Activated CD4-positive, alpha-beta memory T cell treated with anti-CD3 and anti-CD28 coated beads for 36 hours (primary cell): Measurements from ENCODE around the gene PTPN14. TPM values are rescaled to one million over a fixed set of nuclear protein-coding genes. Genes with fewer than 3 reads are reported as not detected.

ENCODE experiments used
- CTCF ChIA-PET: fragments of 350-600 bp; sonication (Branson Sonifier 250); formaldehyde crosslinking; loops from one replicate; lab custom pipeline; 2021; ENCODE audit warnings: antibody characterized with exemption, inconsistent platforms; lab: Charles Lee
- POLR2A ChIA-PET: fragments of 350-600 bp; sonication (Branson Sonifier 250); formaldehyde crosslinking; loops from one replicate; lab custom pipeline; 2021; ENCODE audit warnings: antibody characterized with exemption; lab: Charles Lee
- DNase-seq: peaks from one replicate; pipeline ENCODE4 v3.0.0-alpha.2; 2020
- H3K27ac Mint-ChIP-seq: one replicate; pipeline ENCODE4 v1.8.0; 2021; ENCODE audit warnings: mixed read lengths
- H3K27me3 Mint-ChIP-seq: one replicate; pipeline ENCODE4 v1.8.0; 2021; ENCODE audit warnings: mixed read lengths
- H3K36me3 Mint-ChIP-seq: one replicate; pipeline ENCODE4 v1.8.0; 2021; ENCODE audit warnings: mixed read lengths
- H3K4me1 Mint-ChIP-seq: one replicate; pipeline ENCODE4 v1.8.0; 2021; ENCODE audit warnings: low read depth, mixed read lengths
- H3K4me3 Mint-ChIP-seq: one replicate; pipeline ENCODE4 v1.8.0; 2021; ENCODE audit warnings: mild to moderate bottlenecking, mixed read lengths
- H3K9me3 Mint-ChIP-seq: one replicate; pipeline ENCODE4 v1.8.0; 2021; ENCODE audit warnings: mixed read lengths
- intact Hi-C: fragments of 100-400 bp; cut with micrococcal nuclease; formaldehyde crosslinking; loops from one replicate; pipeline ENCODE4 v1.15.1; 2023
- total RNA-seq, 2 experiments: library from RNA; stranded (reverse); gene quantifications; one replicate each; pipeline ENCODE4 v1.2.3, GENCODE V29; 2021

Gene PTPN14
- total RNA-seq, 2 experiments from 2014 or later: 1.0 to 1.1 TPM

DNA sequence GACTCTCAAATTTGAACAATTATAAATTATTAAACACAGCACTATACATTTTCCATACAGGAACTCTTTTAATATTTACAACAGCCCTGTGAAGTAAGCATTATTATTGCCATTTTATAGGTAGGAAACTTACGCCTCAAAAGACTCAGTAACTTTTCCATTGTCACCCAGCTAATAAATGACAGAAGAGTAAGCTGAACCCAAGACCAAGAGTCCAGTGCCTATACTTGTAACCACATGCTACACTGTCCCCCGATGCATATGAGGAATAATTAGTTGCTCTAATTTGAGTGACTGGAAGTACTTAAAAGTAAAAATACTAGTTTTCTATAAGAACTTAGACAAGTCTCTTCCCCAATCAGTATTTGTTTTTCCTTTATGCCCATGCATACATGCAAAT is 88.5 kb downstream of the PTPN14 start:
- no peak overlapping the region for H3K27ac Mint-ChIP-seq
- no peaks in the 10 kb centered on the region for H3K9me3 Mint-ChIP-seq
- intact Hi-C loops: no loop called here
- no peaks in the 10 kb centered on the region for H3K4me1 Mint-ChIP-seq
- ChIA-PET POLR2A (no interaction called here), CTCF (interaction anchor here (0.6 kb wide), 1 partner anchor 76 kb away, joined by 3 read pairs; no protein-coding TSS in a partner anchor)
- H3K4me3 Mint-ChIP-seq: no peak overlapping the region
- DNase-seq: no peak
- H3K36me3 Mint-ChIP-seq: no peaks in the 10 kb centered on the region
- peaks cover 4% of the 10 kb centered on the region for H3K27me3 Mint-ChIP-seq

DNA sequence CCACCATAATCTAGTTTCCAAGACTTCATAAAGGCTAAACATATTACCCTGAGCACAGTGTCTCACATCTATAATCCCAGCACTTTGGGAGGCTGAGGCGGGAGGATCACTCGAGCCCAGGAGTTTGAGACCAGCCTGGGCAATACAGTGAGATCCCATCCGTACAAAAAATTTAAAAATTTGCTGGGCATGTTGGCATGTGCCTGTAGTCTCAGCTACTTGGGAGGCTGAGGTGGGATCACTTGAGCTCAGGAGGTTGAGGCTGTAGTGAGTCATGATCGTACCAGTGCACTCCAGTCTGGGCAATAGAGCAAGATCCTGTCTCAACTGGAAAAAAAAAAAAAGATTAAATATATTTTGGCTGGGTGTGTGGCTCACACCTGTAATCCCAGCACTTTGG is 90.1 kb downstream of the PTPN14 start:
- Mint-ChIP-seq H3K9me3 (no peaks in the 10 kb centered on the region), H3K27me3 (peaks cover 2% of the 10 kb centered on the region)

GRCh38 chr1:214460304-214460916 is 91.0 kb downstream of the PTPN14 start:
- no peaks in the 10 kb centered on the region for H3K4me1 Mint-ChIP-seq
- POLR2A ChIA-PET: no interaction called here
- CTCF ChIA-PET: no interaction called here

More for the DNA sequence above, 90.1 kb downstream of the PTPN14 start:
- POLR2A ChIA-PET: no interaction called here
- DNase-seq: no peak
- H3K4me1 Mint-ChIP-seq: no peaks in the 10 kb centered on the region
- intact Hi-C loops: no loop called here
- no peaks in the 10 kb centered on the region for H3K36me3 Mint-ChIP-seq
- no peak overlapping the region for H3K4me3 Mint-ChIP-seq
- CTCF ChIA-PET: no interaction called here
- H3K27ac Mint-ChIP-seq: no peak overlapping the region

GRCh38 chr1:214459895-214460294 is 91.5 kb downstream of the PTPN14 start:
- H3K9me3 Mint-ChIP-seq: no peaks in the 10 kb centered on the region
- DNase-seq: no peak
- H3K4me1 Mint-ChIP-seq: peaks cover 3% of the 10 kb centered on the region
- peaks cover 7% of the 10 kb centered on the region for H3K27me3 Mint-ChIP-seq
- H3K36me3 Mint-ChIP-seq: no peaks in the 10 kb centered on the region
- no peak overlapping the region for H3K27ac Mint-ChIP-seq
- intact Hi-C loops: no loop called here
- H3K4me3 Mint-ChIP-seq: no peak overlapping the region
- ChIA-PET POLR2A (no interaction called here), CTCF (interaction anchor here (2.1 kb wide), 1 partner anchor 127 kb away, joined by 13 read pairs; no protein-coding TSS in a partner anchor)

More at GRCh38 chr1:214460304-214460916, 91.0 kb downstream of the PTPN14 start:
- DNase-seq: no peak
- Mint-ChIP-seq H3K9me3 (no peaks in the 10 kb centered on the region), H3K4me3 (no peak overlapping the region), H3K27ac (no peak overlapping the region), H3K27me3 (peaks cover 3% of the 10 kb centered on the region), H3K36me3 (no peaks in the 10 kb centered on the region)
- intact Hi-C loops: no loop called here

GRCh38 chr1:214458541-214458940 is 92.9 kb downstream of the PTPN14 start:
- POLR2A ChIA-PET: no interaction called here
- no peak overlapping the region for H3K4me3 Mint-ChIP-seq
- intact Hi-C loops: no loop called here
- H3K4me1 Mint-ChIP-seq: peaks cover 7% of the 10 kb centered on the region
- no peaks in the 10 kb centered on the region for H3K9me3 Mint-ChIP-seq
- CTCF ChIA-PET: interaction anchor here (2.1 kb wide), 1 partner anchor 126 kb away, joined by 13 read pairs; no protein-coding TSS in a partner anchor
- no peak overlapping the region for H3K27ac Mint-ChIP-seq
- peaks cover 7% of the 10 kb centered on the region for H3K27me3 Mint-ChIP-seq
- no peaks in the 10 kb centered on the region for H3K36me3 Mint-ChIP-seq
- no peak for DNase-seq

GRCh38 chr1:214455971-214456867 is 95.2 kb downstream of the PTPN14 start:
- POLR2A ChIA-PET: no interaction called here

DNA sequence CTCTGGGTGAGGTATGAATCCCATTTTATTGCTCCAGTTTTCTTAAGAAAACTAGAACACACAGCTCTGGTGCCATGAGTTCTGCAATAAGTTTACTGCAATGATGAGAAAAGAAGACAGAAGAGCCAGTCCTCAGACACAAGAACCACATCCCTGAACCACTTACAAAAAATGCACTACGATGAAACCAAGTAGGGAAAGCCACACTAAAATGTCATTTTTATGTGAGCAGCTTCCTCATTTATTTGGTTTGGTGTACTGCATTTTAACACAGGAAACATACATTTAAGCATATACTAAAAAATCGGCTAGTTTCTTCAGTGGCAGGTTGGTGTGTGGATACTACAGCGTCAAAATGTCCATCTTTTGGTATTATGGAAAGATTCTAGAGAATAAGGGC is 95.9 kb downstream of the PTPN14 start:
- ChIA-PET POLR2A (no interaction called here), CTCF (interaction anchor here (0.6 to 0.7 kb wide), 2 partner anchors 11 to 123 kb away, joined by 3 read pairs; no protein-coding TSS in a partner anchor)
- no peak overlapping the region for H3K27ac Mint-ChIP-seq
- DNase-seq: no peak
- peaks cover 14% of the 10 kb centered on the region for H3K4me1 Mint-ChIP-seq
- H3K36me3 Mint-ChIP-seq: no peaks in the 10 kb centered on the region
- no peak overlapping the region for H3K4me3 Mint-ChIP-seq
- intact Hi-C loops: no loop called here
- H3K27me3 Mint-ChIP-seq: peaks cover 12% of the 10 kb centered on the region
- H3K9me3 Mint-ChIP-seq: no peaks in the 10 kb centered on the region

More at GRCh38 chr1:214455971-214456867, 95.2 kb downstream of the PTPN14 start:
- DNase-seq: no peak
- Mint-ChIP-seq H3K27me3 (peaks cover 12% of the 10 kb centered on the region), H3K9me3 (no peaks in the 10 kb centered on the region), H3K27ac (no peak overlapping the region), H3K36me3 (no peaks in the 10 kb centered on the region), H3K4me1 (peaks cover 14% of the 10 kb centered on the region), H3K4me3 (no peak overlapping the region)
- CTCF ChIA-PET: no interaction called here
- intact Hi-C loops: no loop called here

GRCh38 chr1:214454569-214455396 is 96.6 kb downstream of the PTPN14 start:
- Mint-ChIP-seq H3K36me3 (no peaks in the 10 kb centered on the region), H3K27ac (no peak overlapping the region), H3K9me3 (no peaks in the 10 kb centered on the region), H3K27me3 (peaks cover 12% of the 10 kb centered on the region), H3K4me1 (peaks cover 14% of the 10 kb centered on the region), H3K4me3 (no peak overlapping the region)
- intact Hi-C loops: no loop called here
- DNase-seq: no peak
- CTCF ChIA-PET: interaction anchor here (0.6 to 4.0 kb wide), 4 partner anchors 10 to 123 kb away, joined by 3 to 20 read pairs (median 3); no protein-coding TSS in a partner anchor
- POLR2A ChIA-PET: no interaction called here

DNA sequence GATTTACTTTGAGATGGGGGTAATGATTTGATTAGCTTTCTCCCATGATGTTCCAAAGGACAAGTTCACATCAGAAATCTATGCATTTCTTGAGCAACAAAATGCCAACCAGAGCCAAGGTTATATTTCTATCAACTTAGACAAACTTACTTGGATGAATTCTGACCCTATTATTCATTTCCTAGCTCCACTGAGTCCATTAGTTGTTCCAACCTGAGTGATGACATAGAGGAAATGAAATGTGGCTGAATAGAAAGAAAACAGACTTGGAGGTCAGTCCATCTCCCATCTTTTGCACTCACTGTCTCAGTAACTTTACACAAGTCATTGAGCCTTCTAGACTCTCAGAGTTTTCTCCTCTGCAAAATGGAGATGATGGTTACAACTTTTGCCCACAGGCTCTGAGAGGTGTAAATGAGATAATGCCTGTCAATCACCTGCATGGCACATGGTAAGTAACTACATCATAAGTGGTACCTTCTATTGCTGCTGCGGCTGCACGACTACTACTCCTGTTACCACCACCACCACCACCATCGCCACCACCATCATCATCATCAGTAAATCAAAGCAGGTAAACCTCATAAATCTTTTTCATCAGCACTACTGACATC is 98.2 kb downstream of the PTPN14 start:
- no peak overlapping the region for H3K4me3 Mint-ChIP-seq
- peaks cover 11% of the 10 kb centered on the region for H3K27me3 Mint-ChIP-seq
- no peaks in the 10 kb centered on the region for H3K36me3 Mint-ChIP-seq
- DNase-seq: no peak
- no peak overlapping the region for H3K27ac Mint-ChIP-seq
- no peaks in the 10 kb centered on the region for H3K9me3 Mint-ChIP-seq
- ChIA-PET CTCF (interaction anchor here (0.6 to 4.0 kb wide), 3 partner anchors 65 to 182 kb away, joined by 3 to 20 read pairs (median 5); no protein-coding TSS in a partner anchor), POLR2A (no interaction called here)
- intact Hi-C loops: no loop called here
- H3K4me1 Mint-ChIP-seq: peaks cover 14% of the 10 kb centered on the region

- no peak overlapping the region for H3K27ac Mint-ChIP-seq
- intact Hi-C loops: no loop called here
- ChIA-PET POLR2A (interaction anchor here (2.7 kb wide), 1 partner anchor 13 kb away, joined by 8 read pairs; no protein-coding TSS in a partner anchor), CTCF (interaction anchor here (0.6 to 4.0 kb wide), 4 partner anchors 13 to 183 kb away, joined by 3 to 20 read pairs (median 6); no protein-coding TSS in a partner anchor)
- H3K9me3 Mint-ChIP-seq: no peaks in the 10 kb centered on the region
- H3K4me3 Mint-ChIP-seq: no peak overlapping the region
- H3K36me3 Mint-ChIP-seq: no peaks in the 10 kb centered on the region
- peaks cover 14% of the 10 kb centered on the region for H3K4me1 Mint-ChIP-seq
- peaks cover 11% of the 10 kb centered on the region for H3K27me3 Mint-ChIP-seq
- DNase-seq: no peak
These were observed 99.1 kb downstream of the PTPN14 start for GRCh38 chr1:214452152-214452784.

- Mint-ChIP-seq H3K9me3 (no peaks in the 10 kb centered on the region), H3K27ac (peak overlapping the region; percentile 9), H3K27me3 (peaks cover 11% of the 10 kb centered on the region), H3K4me1 (peaks cover 14% of the 10 kb centered on the region), H3K4me3 (no peak overlapping the region), H3K36me3 (no peaks in the 10 kb centered on the region)
- POLR2A ChIA-PET: interaction anchor here (2.7 kb wide), 1 partner anchor 12 kb away, joined by 8 read pairs; no protein-coding TSS in a partner anchor
- DNase-seq: peak; percentile 67
- intact Hi-C loops: loop anchor here (1.0 kb wide), 1 partner anchor 12 kb away; no protein-coding TSS in a partner anchor
- CTCF ChIA-PET: interaction anchor here (1.1 to 4.0 kb wide), 2 partner anchors 12 to 120 kb away, joined by 6 to 20 read pairs; no protein-coding TSS in a partner anchor
These were observed 99.8 kb downstream of the PTPN14 start for GRCh38 chr1:214451596-214451995.
